ENCODE results near the gene GMFB.

Gene GMFB

DNA sequence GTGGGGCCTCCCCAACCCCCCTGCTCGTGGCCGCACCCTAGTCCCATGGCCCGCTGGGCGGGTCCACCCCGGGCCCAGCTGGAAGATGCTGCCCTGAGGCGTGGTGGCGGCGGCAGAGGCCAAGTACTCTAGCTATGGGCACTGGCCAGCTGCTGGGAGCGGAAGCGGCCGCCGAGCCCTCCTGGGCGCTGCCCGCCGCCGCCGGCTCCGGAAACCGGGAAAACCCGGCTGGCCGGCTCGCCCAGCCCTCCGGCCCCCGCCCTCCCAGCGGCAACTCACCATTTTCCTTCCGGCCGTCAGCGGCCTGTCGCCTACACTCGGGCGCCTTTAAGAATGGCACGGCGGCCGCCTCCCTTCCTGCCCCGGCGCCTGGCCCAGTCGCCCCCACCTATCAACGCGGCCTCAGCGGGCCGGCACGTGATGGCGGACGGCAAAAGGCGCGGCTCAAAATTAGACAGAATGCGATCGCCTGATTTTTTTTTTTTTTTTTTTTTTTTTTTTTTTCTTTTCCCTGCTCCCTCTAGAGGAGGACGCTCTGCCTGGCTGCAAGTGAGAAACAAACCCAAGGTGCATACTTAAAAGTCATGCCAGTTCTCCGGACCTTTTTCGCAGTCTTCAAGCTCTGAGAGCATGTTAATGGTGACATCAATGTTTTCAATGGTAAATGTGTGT, at the start of gene GMFB:
Gene GMFB, minus strand, starts transcription at position 335 of the 672 bp plus-strand sequence. Its CDS starts 53 bp downstream, at position 282.
- peak; percentile 78 to 89 for DNase-seq

DNA sequence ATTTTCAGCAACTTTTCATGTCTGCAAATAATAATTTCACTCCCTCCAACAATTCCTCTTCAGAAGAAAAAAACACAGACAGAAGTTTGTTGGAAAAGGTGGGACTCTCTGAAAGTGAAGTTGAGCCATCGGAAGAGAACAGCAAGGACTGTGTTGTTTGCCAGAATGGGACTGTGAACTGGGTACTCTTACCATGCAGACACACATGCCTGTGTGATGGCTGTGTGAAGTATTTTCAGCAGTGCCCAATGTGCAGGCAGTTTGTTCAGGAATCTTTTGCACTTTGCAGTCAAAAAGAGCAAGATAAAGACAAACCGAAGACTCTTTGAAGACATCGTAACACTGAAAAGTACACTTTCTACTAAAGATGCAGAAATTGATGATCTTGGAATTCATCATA, 49.3 kb upstream of the GMFB start:
- DNase-seq = no peak

DNA sequence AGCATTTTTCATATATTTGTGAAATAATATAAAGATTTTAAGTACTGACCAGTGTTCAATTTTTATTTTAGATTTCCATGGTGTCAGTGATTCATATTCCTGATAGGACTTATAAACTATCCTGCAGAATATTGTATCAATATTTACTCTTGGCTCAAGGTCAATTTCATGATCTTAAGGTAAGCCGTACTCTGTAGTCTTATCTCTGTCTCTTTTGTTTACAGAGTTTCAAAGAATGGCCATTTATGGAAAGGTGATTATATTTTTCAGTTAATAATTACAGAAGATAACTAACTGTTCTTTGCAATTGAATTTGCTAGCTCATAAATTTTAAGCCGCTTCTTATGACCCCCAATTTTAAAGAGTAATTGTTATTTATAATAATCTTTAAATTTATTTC, 48.9 kb upstream of the GMFB start:
- no peak for DNase-seq

DNA sequence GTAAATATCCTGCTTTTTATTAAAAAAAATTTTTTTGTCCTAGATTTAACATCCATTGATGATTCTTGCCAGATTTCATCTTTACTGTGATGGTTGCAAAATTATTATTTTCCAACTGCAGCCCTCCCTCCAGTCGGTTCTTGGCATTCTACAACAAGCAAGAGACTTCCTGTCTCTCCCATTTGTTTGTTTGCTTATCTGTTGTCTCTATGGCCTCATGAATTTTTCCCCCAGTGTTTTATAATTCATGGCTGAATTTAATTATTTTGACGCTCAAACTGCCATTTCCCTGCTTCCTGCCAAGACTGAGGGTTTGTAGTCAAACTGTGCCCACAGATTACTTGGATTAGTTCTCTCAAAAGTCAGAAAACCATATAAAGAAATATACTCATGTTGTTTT, 46.9 kb upstream of the GMFB start:
- no peak for DNase-seq

DNA sequence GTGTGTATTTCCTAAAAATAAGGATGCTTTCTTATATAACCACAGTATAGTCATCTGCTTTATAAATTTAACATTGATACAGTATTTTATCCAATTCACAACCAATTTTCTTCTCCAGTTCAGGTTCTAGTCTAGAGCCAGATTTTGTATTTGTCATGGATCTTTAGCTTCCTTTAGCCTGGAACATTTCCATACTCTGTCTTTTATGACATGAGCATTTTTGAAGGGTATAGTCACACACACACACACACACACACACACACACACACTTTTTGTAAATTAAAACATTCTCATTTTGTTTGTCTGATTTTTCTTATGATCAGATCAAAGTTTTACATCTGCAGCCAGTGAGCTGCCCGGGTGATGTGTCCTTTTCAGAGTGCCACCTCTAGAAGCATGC, 46.3 kb upstream of the GMFB start:
- no peak for DNase-seq

DNA sequence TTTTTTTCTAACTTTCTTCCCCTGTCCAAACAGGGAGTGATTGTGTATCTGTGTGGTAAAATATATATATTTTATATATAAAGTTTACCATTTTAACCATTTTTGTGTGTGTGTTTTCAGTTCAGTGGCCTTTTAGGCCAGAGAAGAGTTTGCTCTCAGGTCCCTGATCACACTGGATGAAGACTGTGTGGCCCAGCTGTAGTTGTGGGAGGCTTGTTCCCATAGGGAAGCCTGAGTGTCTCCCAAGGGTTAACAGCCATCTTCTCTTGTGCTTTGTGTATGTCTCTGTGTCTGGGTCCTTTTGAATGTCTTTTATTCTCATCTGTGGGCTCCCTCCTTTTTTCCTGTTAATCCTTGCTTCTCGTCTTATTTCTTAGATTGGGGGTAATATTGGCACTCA, 44.3 kb upstream of the GMFB start:
- no peak for DNase-seq

DNA sequence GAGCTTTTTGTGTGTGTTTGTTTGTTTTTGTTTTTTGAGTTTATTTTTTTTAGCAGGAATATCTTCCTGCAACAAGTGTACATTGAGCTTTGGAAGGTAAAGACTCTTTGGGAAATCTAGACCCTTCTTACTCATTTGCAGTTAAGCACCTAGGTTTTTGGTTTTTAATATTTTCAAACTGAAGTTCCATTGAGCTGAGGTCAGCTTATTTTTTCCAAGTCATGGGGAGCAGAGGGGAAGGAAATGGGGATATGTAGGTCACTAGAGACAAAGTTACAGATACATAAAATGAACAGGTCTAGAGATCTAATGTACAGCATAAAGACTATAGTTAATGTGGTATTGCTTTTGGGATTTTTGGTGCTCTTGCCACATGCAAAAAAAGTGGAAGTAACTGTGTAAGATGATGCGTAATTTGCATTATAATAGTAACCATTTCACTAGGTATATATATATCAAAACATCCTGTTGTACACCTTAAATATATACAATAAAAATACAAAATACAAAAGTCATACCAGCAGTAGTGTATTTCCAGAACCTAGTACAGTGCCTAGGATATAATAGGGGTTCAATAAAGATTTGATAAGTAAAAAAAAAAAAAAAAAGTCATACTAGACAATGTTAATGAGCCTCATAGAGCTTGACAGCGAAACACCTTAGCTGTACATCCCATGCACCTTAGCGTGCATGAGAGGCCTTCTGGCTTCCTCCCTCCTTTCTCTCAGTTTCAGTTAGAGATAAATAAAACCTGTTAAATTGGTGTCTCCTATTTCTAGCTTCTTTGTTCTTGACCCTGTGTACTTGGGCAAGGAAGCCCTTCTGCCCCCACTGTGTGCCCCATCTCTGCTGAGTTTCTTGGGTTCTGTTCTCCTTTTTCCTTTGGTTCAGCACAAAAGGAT, 43.6 kb upstream of the GMFB start:
- no peak for DNase-seq

DNA sequence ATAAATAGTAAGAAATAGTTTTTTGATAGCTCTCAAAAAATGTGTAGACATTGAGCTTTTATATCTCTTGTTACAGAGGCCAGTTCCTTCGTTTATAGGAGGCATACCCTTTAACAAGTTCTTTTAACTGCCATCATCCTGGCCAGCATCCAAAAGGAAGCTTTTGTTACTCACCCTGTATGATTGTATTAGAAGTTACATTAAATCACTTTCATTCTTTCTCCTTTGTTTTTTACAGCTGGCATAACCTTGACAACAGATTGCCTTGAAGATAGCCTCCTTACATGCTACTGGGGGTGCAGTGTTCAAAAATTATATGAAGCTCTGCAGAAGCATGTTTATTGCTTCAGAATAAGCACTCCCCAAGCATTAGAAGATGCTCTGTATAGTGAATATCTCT, 41.0 kb upstream of the GMFB start:
- DNase-seq = no peak

DNA sequence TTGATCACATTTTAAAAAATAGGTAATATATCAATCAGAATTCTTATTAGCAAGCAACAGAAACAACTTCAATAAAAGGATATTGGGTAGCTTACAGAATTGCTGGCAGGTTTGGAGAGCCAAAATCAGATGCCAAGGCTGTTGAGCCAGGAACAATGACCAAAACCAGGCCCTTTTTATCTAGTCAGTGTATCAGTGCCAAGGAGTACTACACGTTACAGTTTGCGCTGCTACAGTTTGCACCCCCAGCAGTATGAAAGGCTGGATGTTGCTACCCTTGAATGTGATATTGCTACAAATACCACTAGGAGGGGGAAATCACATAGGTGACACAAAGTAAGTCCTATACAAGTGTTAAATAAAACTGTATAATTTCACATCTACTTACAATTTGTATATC, 40.2 kb upstream of the GMFB start:
- DNase-seq = no peak

DNA sequence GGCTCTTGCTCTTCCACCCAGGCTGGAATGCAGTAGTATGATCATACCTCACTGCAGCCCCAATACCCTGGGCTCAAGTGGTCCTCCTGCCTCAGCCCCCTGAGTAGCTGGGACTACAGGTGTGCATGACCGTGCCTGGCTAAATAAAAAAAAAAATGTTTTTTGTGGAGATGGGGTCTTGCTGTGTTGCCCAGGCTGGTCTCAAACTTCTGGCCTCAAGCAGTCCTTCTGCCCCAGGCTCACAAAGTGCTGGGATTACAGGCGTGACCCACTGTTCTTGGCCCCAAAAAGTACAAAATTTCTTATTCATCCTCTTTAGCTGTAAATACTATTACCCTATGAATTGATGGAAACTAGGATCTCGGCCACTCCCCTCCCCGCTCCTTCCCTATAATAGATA, 35.6 kb upstream of the GMFB start:
- DNase-seq = no peak

DNA sequence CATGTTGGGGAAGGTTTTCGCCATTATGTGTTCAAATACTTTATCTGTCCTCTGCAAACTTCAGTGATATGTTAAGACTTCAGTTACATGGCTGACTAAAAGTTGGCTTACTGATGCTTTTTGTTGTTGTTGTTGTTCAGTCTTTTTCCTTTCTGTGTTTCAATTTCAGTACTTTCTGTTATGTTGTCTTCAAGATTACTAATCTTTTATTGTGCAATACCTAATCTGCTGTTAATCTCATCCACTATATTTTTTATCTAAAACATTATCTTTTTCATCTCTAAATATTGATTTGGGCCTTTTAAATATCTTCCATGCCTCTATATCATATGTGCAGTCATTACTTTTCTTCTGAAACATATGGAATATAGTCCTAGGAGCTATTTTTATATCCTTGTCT, 27.9 kb upstream of the GMFB start:
- DNase-seq = no peak

DNA sequence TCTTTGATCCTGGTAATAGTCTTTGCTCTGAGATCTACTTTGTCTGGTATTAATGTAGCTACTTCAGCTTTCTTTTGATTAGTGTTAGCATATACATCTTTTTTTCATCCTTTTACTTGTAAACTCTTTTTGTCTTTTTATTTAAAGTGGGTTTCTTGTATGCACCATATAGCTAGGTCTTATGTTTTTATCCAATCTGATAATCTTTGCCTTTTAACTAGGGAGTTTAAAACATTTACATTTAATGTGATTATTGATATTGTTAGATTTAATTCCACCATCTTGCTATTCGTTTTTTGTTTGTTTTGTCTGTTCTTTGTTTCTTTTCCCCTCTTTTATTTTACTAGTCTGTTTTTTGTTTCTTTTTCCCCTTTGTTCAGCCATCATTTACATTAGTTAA, 26.9 kb upstream of the GMFB start:
- DNase-seq = no peak

DNA sequence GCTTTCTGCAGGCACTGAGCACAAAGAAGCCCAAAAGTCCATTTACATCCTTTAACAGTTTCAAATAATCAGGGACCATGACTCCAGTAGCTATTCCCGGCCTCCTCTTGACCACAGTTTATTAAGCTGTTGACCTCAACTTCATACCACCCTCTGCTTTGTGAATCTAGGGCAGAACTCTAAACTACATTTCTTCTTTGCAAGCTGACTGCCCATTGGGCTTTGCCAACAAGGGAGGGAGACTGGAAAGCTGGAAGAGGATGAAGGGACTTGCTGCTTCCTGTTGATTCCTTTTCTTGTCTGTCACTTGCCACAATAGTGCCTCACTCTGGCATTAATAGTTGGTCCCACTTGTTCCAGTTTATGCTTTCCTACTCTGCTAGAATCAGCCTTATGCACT, 23.6 kb upstream of the GMFB start:
- DNase-seq = no peak

DNA sequence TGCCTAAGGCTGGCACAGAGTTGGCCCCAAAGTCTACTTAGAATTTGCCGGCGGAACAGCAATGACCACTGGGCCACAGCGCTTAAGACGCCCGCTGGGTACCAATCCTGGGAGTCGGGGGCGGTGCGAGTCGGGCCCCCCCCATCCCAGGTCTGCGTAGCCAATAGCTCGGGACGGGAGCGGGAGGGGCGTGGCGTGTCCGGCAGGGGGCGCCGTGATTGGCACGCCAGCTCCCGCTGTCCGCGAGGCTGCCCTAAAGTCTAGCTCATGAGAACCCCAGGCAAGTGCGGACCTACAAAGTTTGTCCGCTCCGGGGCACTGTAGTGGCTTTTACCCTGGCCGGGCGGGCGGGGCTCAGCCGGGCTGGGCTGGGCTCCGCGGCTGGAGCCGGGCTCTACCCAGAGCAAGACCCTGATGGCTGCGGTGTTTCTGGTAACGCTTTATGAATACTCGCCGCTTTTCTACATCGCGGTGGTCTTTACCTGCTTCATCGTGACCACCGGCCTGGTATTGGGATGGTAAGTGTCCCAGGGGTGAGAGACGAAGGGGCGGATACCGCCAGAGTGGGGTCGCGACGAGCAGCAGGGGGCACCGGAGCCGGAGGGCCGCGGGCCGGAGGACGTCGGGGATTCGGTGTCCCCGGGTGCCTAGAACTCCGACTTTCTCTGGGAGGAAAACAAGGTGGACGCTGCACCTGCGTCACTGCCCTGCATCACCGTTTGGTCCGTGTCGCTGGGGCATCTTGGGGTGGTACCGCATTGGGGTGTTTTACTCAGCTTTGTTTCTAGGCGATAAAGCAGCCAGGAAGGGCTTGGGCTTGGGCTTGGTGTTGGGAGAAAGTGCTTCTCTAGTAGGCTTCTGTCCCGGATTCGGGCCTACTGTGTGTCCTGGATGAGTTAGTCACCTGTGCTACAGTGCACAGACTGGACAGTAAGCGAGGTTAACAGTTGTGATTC, 21.0 kb upstream of the GMFB start, which contains the start of gene CGRRF1:
Gene CGRRF1, plus strand, starts transcription at position 361 of the 956 bp plus-strand sequence. Its CDS starts 54 bp downstream, at position 415.
- DNase-seq = peak; percentile 93 to 96

DNA sequence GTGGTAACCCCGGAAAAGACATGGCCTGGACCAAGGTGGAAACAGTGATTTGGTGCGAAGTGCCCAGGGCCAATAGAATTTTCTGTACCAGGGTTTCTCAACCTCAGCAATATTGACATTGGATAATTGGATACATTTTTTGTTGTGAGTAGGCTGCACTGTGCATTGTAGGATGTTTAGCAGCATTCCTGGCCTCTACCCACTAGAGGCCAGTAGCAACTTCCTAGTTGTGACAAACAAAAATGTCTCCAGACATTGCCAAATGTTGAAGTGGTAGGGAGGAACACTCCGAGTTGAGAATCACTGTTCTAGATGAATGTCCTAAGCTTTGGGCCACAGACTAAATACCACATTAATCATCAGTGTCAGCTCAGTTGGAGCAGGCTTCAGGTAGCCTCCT, 14.7 kb upstream of the GMFB start:
- peak in 1 of 2 experiments; percentile 37 for DNase-seq

DNA sequence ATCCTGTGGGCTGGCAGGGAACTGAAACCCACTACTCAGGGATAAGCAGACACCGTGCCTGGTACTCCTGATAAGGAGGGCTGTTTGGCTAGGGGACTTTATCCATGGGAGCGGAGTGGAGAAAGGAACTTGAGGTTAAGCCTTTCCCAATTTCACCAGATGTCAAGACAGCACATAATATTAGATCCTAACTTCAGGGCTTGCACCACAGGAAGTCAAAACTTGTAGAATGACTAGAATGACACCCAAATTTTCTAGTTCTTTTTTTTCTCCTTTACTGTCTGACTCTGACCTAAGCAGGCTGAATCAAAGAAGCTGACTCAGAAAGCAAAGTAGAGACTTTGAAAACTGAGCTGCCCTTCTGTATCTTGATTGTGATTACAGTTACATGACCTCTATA, 13.8 kb upstream of the GMFB start:
- no peak for DNase-seq

DNA sequence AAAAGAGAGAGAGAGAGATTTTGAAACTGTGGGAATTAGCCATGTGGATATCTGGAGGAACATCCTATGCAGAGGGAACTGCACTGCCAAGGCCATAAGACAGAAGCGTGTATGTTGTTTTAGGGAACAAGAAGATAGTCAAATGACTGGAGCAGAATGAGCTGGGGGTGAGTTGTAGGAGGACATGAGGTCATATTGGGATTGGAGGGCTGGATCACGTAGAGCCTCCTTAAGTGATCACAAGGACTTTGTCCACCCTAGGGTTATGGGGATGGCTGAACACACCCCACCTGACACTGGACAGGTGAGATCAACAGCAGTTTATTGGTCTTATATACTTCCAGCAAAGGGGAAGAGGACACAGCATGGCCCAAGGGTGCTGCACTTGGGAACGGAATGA, 12.7 kb upstream of the GMFB start:
- DNase-seq = no peak

DNA sequence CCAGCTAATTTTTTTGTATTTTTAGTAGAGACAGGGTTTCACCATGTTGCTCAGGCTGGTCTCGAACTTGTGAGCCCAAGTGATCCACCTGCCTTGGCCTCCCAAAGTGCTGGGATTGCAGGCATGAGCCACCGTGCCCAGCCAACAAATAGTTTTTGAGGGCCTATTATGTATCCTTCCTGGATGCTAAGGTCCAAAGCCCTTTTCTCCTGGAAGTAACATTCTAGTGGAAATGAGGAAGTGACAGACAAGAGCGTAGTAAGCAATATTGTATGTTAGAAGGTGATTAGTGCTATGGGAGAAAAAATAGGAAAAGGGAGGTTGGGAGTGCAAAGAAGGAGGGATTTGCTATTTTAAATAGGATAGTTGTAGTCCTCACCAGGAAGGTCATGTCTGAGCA, 12.0 kb upstream of the GMFB start:
- DNase-seq = no peak

DNA sequence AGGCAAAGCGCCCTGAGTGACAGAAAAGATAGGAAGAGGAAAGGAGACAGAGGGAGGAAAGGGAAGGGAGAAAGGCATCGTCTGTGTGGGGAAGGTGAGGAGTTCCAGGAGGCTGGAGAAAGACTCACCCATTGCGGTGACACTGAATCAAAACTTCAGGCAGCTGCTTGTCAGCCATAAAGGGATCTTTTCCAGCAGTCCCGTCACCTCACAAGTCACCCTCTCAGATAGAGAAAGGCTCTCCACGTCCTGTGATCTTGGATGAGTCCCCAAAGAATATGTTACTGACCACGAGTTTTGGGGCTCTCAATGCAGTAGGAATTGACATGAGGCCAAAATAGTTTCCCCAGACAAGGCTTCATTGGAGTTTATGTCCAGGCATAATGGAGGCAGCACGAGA, 9.8 kb upstream of the GMFB start:
- DNase-seq = no peak

DNA sequence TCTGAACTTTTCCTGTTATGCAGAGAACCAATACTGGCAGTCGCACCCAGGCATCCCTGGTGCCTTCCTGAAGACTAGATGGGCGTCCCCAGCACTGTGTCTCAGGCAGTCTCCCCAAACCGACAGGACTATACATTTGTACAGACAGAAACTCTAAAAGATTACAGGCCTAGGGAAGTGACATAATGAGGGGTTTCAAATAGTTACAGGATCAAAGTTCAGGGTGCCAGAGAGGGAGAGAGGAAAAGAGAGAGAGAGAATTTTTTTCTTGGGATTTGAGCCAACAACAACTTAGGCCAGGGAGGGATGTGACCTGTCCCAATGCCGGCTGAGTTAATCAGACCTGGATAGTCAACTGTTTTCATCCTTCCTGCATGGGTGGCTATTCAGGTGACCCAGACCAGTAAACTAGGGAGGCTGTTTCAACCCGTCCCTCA, 9.3 kb upstream of the GMFB start:
- DNase-seq = no peak

DNA sequence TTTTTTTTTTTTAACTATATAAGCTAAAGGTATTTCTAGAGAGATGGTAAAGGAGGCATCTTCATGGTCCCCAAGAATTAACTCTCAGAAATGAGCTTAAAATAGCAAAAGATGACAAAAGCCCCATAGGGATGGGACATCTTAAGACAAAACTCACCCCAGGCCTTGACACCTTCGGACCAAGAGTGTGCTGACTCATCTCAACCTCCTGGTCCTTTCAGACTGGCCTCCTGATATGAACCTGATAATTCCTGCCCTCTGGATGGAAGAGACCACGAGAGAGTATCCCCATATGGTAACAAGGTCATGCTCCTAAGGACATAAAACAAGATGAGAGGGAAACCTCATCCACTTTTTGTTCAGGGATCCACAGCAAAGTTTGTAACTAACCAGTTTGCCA, 8.4 kb upstream of the GMFB start:
- no peak for DNase-seq

DNA sequence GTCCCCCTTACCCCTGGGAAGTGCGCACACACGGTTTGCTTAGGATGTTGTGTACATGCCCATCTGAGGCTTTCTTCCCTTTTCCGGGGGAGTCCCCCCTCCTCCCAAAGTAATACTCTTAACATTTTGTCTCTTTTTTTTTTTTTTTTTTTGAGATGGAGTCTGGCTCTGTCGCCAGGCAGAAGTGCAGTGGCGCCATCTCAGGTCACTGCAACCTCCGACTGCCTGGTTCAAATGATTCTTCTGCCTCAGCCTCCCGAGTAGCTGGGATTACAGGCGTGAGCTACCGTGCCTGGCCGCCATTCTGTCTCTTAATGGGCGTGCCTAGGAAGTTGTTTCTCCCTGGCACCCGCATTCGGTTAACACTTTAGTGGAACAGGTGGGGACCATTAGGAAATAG, 4.5 kb upstream of the GMFB start:
- DNase-seq = no peak

Data from SW 1271 (cell line).